SK-N-SH treated with all-trans-retinoic acid at 6 μM for 48 hours (cell line): ENCODE measurements around the gene C3orf49.

Experiments
- ATAC-seq: fragments of 200-7000 bp; cut with Tn5 transposase; 3 replicates; pipeline ENCODE4 v1.9.1; 2020; ENCODE audit warnings: mild to moderate bottlenecking, moderate library complexity
- BACH2 ChIP-seq: fragments of 250-450 bp; sonication (Bioruptor Pico); IDR thresholded peaks from 2 replicates; pipeline ENCODE4 v1.9.0; 2021; ENCODE audit warnings: mild to moderate bottlenecking, borderline replicate concordance
- CREB5 ChIP-seq: fragments of 250-450 bp; sonication (Bioruptor Pico); IDR thresholded peaks from 2 replicates; pipeline ENCODE4 v1.5.1; 2020; ENCODE audit warnings: low read depth, mild to moderate bottlenecking, moderate library complexity
- CSRNP3 ChIP-seq: fragments of 250-450 bp; sonication (Bioruptor Pico); IDR thresholded peaks from 2 replicates; pipeline ENCODE4 v1.5.1; 2021; ENCODE audit warnings: mild to moderate bottlenecking, moderate library complexity
- ESRRG ChIP-seq: fragments of 250-450 bp; sonication (Bioruptor Pico); IDR thresholded peaks from 2 replicates; pipeline ENCODE4 v1.6.1; 2021; ENCODE audit warnings: mild to moderate bottlenecking
- ISL1 ChIP-seq: fragments of 250-450 bp; sonication (Bioruptor Pico); IDR thresholded peaks from 2 replicates; pipeline ENCODE4 v2.1.2; 2022; ENCODE audit warnings: mild to moderate bottlenecking, moderate library complexity
- OSR1 ChIP-seq: fragments of 250-450 bp; sonication (Bioruptor Pico); IDR thresholded peaks from 2 replicates; pipeline ENCODE4 v1.8.0; 2022; ENCODE audit warnings: moderate library complexity, mild to moderate bottlenecking, inconsistent platforms
- PATZ1 ChIP-seq: fragments of 250-450 bp; sonication (Bioruptor Pico); IDR thresholded peaks from 2 replicates; pipeline ENCODE4 v1.8.0; 2020; ENCODE audit warnings: mild to moderate bottlenecking, moderate library complexity, borderline replicate concordance
- RARB ChIP-seq: fragments of 250-450 bp; sonication (Bioruptor Pico); IDR thresholded peaks from 2 replicates; pipeline ENCODE4 v1.8.0; 2021; ENCODE audit warnings: mild to moderate bottlenecking, moderate library complexity
- SNAI2 ChIP-seq: fragments of 250-450 bp; sonication (Bioruptor Pico); IDR thresholded peaks from 2 replicates; pipeline ENCODE4 v1.5.0; 2020; ENCODE audit warnings: mild to moderate bottlenecking, moderate library complexity
- TCF4 ChIP-seq: fragments of 250-450 bp; sonication (Bioruptor Pico); IDR thresholded peaks from 2 replicates; pipeline ENCODE4 v1.8.0; 2021; ENCODE audit warnings: mild to moderate bottlenecking, moderate library complexity, borderline replicate concordance
- TOX ChIP-seq: fragments of 250-450 bp; sonication (Bioruptor Pico); IDR thresholded peaks from 2 replicates; pipeline ENCODE4 v1.8.0; 2021; ENCODE audit warnings: mild to moderate bottlenecking, moderate library complexity, borderline replicate concordance
- TSHZ2 ChIP-seq: fragments of 250-450 bp; sonication (Bioruptor Pico); IDR thresholded peaks from 2 replicates; pipeline ENCODE4 v1.5.0; 2020; ENCODE audit warnings: mild to moderate bottlenecking, moderate library complexity
- ZC3H10 ChIP-seq: fragments of 250-450 bp; sonication (Bioruptor Pico); IDR thresholded peaks from 2 replicates; pipeline ENCODE4 v1.5.1; 2021; ENCODE audit warnings: mild to moderate bottlenecking, moderate library complexity
- ZFP3 ChIP-seq: fragments of 250-450 bp; sonication (Bioruptor Pico); IDR thresholded peaks from 2 replicates; pipeline ENCODE4 v1.5.0; 2020; ENCODE audit warnings: mild to moderate bottlenecking, moderate library complexity
- ZFP30 ChIP-seq: fragments of 450-650 bp; formaldehyde crosslinking; IDR thresholded peaks from 2 replicates; pipeline ENCODE4 v1.5.0; 2022; ENCODE audit warnings: mild to moderate bottlenecking, moderate library complexity
- ZNF70 ChIP-seq: fragments of 450-650 bp; formaldehyde crosslinking; IDR thresholded peaks from 2 replicates; pipeline ENCODE4 v1.5.0; 2020; ENCODE audit warnings: mild to moderate bottlenecking, moderate library complexity
- ZNF8 ChIP-seq: fragments of 450-650 bp; formaldehyde crosslinking; IDR thresholded peaks from 2 replicates; pipeline ENCODE4 v1.5.0; 2020; ENCODE audit warnings: mild to moderate bottlenecking, moderate library complexity

Gene C3orf49

DNA sequence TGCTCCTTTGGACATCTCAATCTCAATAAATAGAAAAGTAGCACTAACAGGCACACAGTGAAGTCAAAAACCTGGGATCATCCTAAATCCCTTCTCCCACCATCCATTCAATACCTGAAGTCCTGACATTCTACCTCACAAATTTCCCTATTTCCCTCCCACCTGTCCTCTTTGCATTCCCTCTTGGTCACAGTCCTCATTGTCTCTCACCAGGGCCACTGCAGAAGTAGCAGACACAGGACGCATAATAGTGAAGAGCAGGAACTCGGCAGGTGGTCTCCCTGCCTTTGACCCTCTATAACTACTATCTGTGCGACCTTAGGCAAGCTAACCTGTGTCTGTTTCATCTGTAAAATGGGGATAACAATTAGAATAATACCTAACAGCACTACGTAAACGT is 42.2 kb downstream of the C3orf49 start:
- TF ChIP-seq SNAI2 (CRISPR knock-in tag) = no peak
- no peak for TF ChIP-seq RARB (CRISPR knock-in tag)
- no peak for TF ChIP-seq ZNF8 (CRISPR knock-in tag)
- no peak for TF ChIP-seq ZNF70 (CRISPR knock-in tag)
- TF ChIP-seq CREB5 (CRISPR knock-in tag) = no peak
- no peak for TF ChIP-seq ZC3H10 (CRISPR knock-in tag)
- TF ChIP-seq TSHZ2 (CRISPR knock-in tag) = no peak
- TF ChIP-seq, all 23 proteins: peak for 0
- ATAC-seq = no peak

DNA sequence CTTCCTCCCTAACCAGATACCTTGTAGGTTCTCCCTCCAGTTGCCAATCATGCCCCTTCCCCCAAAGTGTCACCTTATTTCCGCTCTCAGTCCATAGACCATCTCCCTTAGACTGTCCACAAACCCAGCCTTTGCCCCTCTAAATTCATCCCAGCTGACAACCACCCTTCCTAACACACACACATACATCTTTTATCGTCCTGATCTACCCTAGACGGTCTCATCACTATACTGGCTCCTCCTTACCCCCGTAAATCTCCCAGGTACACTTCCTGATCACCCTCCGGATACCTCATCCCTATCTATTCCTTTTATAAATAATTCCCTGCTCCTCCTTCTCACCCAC is 43.7 kb downstream of the C3orf49 start:
- TF ChIP-seq ZFP30 = no peak
- no peak for TF ChIP-seq ESRRG (CRISPR knock-in tag)
- TF ChIP-seq CREB5 (CRISPR knock-in tag) = no peak
- no peak for TF ChIP-seq BACH2 (CRISPR knock-in tag)
- TF ChIP-seq ZC3H10 (CRISPR knock-in tag) = no peak
- no peak for TF ChIP-seq TSHZ2 (CRISPR knock-in tag)
- no peak for TF ChIP-seq PATZ1 (CRISPR knock-in tag)
- TF ChIP-seq TOX = no peak
- TF ChIP-seq TCF4 (CRISPR knock-in tag) = no peak
- no peak for TF ChIP-seq ISL1 (CRISPR knock-in tag)
- TF ChIP-seq ZFP3 (CRISPR knock-in tag) = no peak
- TF ChIP-seq RARB (CRISPR knock-in tag) = no peak
- no peak for TF ChIP-seq SNAI2 (CRISPR knock-in tag)
- no peak for TF ChIP-seq OSR1 (CRISPR knock-in tag)
- TF ChIP-seq ZNF70 (CRISPR knock-in tag) = no peak
- TF ChIP-seq CSRNP3 (CRISPR knock-in tag) = no peak
- no peak; the same call in 2 of the 3 replicates for ATAC-seq
